ENCODE results near the gene FMN1.

DNA sequence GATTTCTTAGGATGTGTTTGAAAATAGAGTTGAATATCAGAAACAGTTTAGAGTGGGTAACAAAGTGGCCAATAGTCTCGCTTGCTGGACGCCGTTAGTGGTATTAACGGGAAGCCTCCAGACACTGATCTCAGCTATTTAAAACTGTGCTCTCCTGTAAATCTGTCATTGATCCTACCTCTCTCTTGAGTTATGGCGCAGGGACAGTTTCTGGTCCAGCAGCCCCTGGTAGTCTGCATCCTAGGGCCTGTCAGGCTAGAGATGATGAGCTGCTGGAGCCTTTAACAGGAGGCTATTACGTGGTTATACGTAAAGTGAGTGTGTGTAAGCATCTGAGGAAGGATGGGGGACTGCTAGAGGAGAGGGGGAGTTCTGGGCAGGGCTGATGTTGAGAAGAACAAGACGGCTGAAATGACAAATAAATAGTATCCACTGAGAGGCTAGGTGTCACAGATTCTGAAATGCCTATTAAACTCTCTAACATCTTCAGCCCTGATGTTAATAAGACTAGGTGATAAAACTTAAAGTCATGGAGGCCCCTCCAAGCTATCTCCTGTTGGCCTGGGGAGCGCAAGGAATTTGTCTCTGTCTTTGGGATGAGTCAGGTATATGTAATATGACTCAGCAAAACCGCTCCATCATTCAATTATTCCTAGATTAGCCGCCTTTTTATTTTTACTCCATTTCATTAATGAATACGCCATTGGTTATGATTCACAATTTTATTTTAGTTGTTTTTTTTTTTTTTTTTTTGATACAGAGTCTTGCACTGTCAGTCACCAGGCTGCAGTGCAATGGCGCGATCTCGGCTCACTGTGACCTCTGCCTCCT is 321.0 kb downstream of the FMN1 start:
- no peak for TF ChIP-seq POLR2A (IDR thresholded peaks at IDR 0.05; ENCODE audit: low read depth, low read length)
- TF ChIP-seq POLR2AphosphoS5 (IDR thresholded peaks at IDR 0.05; ENCODE audit: low read depth, low read length), result no peak

Data from GM12892 (cell line).